Smooth muscle cell (in vitro differentiated cells): ENCODE results near the gene CNTN3. TPM values are rescaled to one million over a fixed set of nuclear protein-coding genes. Genes with fewer than 3 reads are reported as not detected.

Experiments used
- DNase-seq: peaks from one replicate; lab custom pipeline; 2025; ENCODE audit not compliant: unreplicated experiment; lab: John Stamatoyannopoulos, UW
- H2AFZ ChIP-seq: fragments of 200-600 bp; sonication (generic); 2 replicates; pipeline ENCODE4 v1.6.0; 2016; ENCODE audit warnings: antibody characterized with exemption, low read depth, mild to moderate bottlenecking
- H3F3A ChIP-seq: fragments of 200-600 bp; sonication (generic); 2 replicates; pipeline ENCODE4 v1.6.0; 2017; ENCODE audit warnings: antibody characterized with exemption, low read depth
- H3K27ac ChIP-seq: fragments of 200-600 bp; sonication (generic); 2 replicates; pipeline ENCODE4 v1.5.1; 2016; ENCODE audit warnings: low read depth, mild to moderate bottlenecking
- H3K27me3 ChIP-seq: fragments of 200-600 bp; sonication (generic); 2 replicates; pipeline ENCODE4 v1.6.1; 2016; ENCODE audit warnings: low read depth, mild to moderate bottlenecking
- H3K36me3 ChIP-seq: fragments of 200-600 bp; sonication (generic); 2 replicates; pipeline ENCODE4 v1.5.1; 2016; ENCODE audit warnings: low read depth
- H3K4me1 ChIP-seq: fragments of 200-600 bp; sonication (generic); 2 replicates; pipeline ENCODE4 v1.5.1; 2016; ENCODE audit warnings: low read depth
- H3K4me2 ChIP-seq: fragments of 200-600 bp; sonication (generic); 2 replicates; pipeline ENCODE4 v1.6.0; 2016; ENCODE audit warnings: mild to moderate bottlenecking
- H3K4me3 ChIP-seq: fragments of 200-600 bp; sonication (generic); 2 replicates; pipeline ENCODE4 v1.5.1; 2016; ENCODE audit warnings: mild to moderate bottlenecking
- H3K79me2 ChIP-seq: fragments of 200-600 bp; sonication (generic); 2 replicates; pipeline ENCODE4 v1.6.0; 2016; ENCODE audit warnings: low read depth, mild to moderate bottlenecking
- H3K9ac ChIP-seq: fragments of 200-600 bp; sonication (generic); 2 replicates; pipeline ENCODE4 v1.6.0; 2016; ENCODE audit warnings: low read depth
- H3K9me3 ChIP-seq: fragments of 200-600 bp; sonication (generic); replicated peaks from 2 replicates; pipeline ENCODE4 v1.5.1; 2016; ENCODE audit warnings: low read depth
- H4K20me1 ChIP-seq: fragments of 200-600 bp; sonication (generic); 2 replicates; pipeline ENCODE4 v1.6.0; 2016; ENCODE audit warnings: low read depth
- CTCF ChIP-seq: fragments of 200-600 bp; sonication (generic); IDR thresholded peaks from 2 replicates; pipeline ENCODE4 v1.5.1; 2017; ENCODE audit warnings: borderline replicate concordance, mild to moderate bottlenecking, antibody characterized with exemption; ENCODE audit not compliant: insufficient read depth, poor library complexity, severe bottlenecking
- WGBS: methylation state at CpG from one replicate; pipeline ENCODE4 v1.1.7; 2016; ENCODE audit warnings: low lambda C conversion rate; 5-methylcytosine and 5-hydroxymethylcytosine counted together
- polyA plus RNA-seq: library from polyadenylated mRNA; unstranded; fragments of >200 nt; fragmentation: Nextera tagmentation; extraction: Ambion mirVana; gene quantifications from 2 replicates; pipeline ENCODE4 v1.2.1, GENCODE V29; 2016
- total RNA-seq: library from RNA; depleted of rRNA; stranded (reverse); fragments of >200 nt; gene quantifications from 2 replicates; pipeline ENCODE4 v1.2.3, GENCODE V29; 2014

Gene CNTN3
- total and polyA plus RNA-seq, 2 experiments from 2014 or later, result not detected

GRCh38 chr3:74651292-74651691 is 36.8 kb upstream of the CNTN3 start:
- H3F3A ChIP-seq, result no peaks in the 10 kb centered on the region
- WGBS, result 73% methylated on average over 2 of the region's 2 CpGs
- TF ChIP-seq CTCF, result no peak
- H3K9me3 ChIP-seq, result no peaks in the 10 kb centered on the region
- no peak for DNase-seq
- H3K4me3 ChIP-seq, result no peak overlapping the region
- no peaks in the 10 kb centered on the region for H3K4me1 ChIP-seq
- no peak overlapping the region for H2AFZ ChIP-seq
- no peaks in the 10 kb centered on the region for H3K36me3 ChIP-seq
- H4K20me1 ChIP-seq, result no peaks in the 10 kb centered on the region
- H3K27me3 ChIP-seq, result no peaks in the 10 kb centered on the region
- no peaks in the 10 kb centered on the region for H3K79me2 ChIP-seq
- H3K4me2 ChIP-seq, result no peak overlapping the region
- H3K27ac ChIP-seq, result no peak overlapping the region
- no peak overlapping the region for H3K9ac ChIP-seq

- 93% methylated on average over 4 of the region's 4 CpGs for WGBS
- H3K4me1 ChIP-seq, result no peaks in the 10 kb centered on the region
- H3F3A ChIP-seq, result no peaks in the 10 kb centered on the region
- H4K20me1 ChIP-seq, result no peaks in the 10 kb centered on the region
- H3K36me3 ChIP-seq, result no peaks in the 10 kb centered on the region
- no peak for TF ChIP-seq CTCF
- H3K4me2 ChIP-seq, result no peak overlapping the region
- no peaks in the 10 kb centered on the region for H3K9me3 ChIP-seq
- H3K27ac ChIP-seq, result no peak overlapping the region
- no peak overlapping the region for H3K4me3 ChIP-seq
- no peak overlapping the region for H3K9ac ChIP-seq
- DNase-seq, result no peak
- H3K27me3 ChIP-seq, result no peaks in the 10 kb centered on the region
- H2AFZ ChIP-seq, result no peak overlapping the region
- no peaks in the 10 kb centered on the region for H3K79me2 ChIP-seq
These were observed 33.6 kb upstream of the CNTN3 start for GRCh38 chr3:74648107-74648506.

GRCh38 chr3:74646094-74646493 is 31.6 kb upstream of the CNTN3 start:
- no peak overlapping the region for H2AFZ ChIP-seq
- no peak for DNase-seq
- H3K36me3 ChIP-seq, result no peaks in the 10 kb centered on the region
- H3K27me3 ChIP-seq, result no peaks in the 10 kb centered on the region
- H3K9me3 ChIP-seq, result no peaks in the 10 kb centered on the region
- H3K4me3 ChIP-seq, result no peak overlapping the region
- 59% methylated on average over 1 of the region's 1 CpG for WGBS
- no peaks in the 10 kb centered on the region for H3K4me1 ChIP-seq
- no peak overlapping the region for H3K9ac ChIP-seq
- no peaks in the 10 kb centered on the region for H3F3A ChIP-seq
- H3K4me2 ChIP-seq, result no peak overlapping the region
- H3K27ac ChIP-seq, result no peak overlapping the region
- no peaks in the 10 kb centered on the region for H4K20me1 ChIP-seq
- no peaks in the 10 kb centered on the region for H3K79me2 ChIP-seq
- TF ChIP-seq CTCF, result no peak

- WGBS, result 25% methylated on average over 5 of the region's 5 CpGs
- Histone ChIP-seq H3K4me3 (no peak overlapping the region), H3K4me2 (no peak overlapping the region), H4K20me1 (no peaks in the 10 kb centered on the region), H3K79me2 (no peaks in the 10 kb centered on the region), H3K36me3 (no peaks in the 10 kb centered on the region), H3K9me3 (no peaks in the 10 kb centered on the region), H3K4me1 (no peaks in the 10 kb centered on the region), H3K27me3 (no peaks in the 10 kb centered on the region), H3F3A (no peaks in the 10 kb centered on the region), H3K9ac (no peak overlapping the region), H3K27ac (no peak overlapping the region), H2AFZ (peak overlapping the region; percentile 15)
- no peak for TF ChIP-seq CTCF
- no peak for DNase-seq
These were observed 29.2 kb upstream of the CNTN3 start for GRCh38 chr3:74643636-74644035.
